ENCODE measurements around the gene NUDT3.

- no peak for TF ChIP-seq CTCF (IDR thresholded peaks at IDR 0.05)
- no peak for TF ChIP-seq POLR2AphosphoS5 (IDR thresholded peaks at IDR 0.05)
These were observed 32.6 kb upstream of the NUDT3 start for GRCh38 chr6:34425132-34425497.

Data from breast epithelium (tissue), 3 donors.